ENCODE data around the gene NT5C1A.

NT5C1A gene

DNA sequence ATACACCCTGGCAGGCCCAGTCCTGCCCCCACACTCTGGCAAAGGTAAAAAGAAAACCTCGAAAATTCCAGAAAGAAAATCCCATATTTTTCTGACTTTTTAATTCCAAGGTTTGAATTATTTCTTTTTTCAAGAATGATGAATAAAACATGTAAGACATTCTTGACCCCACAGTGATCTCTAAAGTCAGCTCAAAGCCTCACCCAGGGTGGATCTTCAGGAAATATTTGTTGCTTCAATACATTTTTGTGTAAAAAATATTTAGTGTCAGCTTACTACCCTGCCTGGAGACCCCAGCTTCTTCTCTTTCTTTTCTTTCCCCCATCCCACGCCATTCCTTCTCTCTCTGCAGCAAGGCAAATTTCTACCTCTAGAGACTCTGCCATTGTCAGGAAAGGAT, 7.0 kb upstream of the NT5C1A start:
- Histone ChIP-seq H3K79me2 (ENCODE audit: insufficient read depth, low read length) (no peaks in the 10 kb centered on the region), H3K27ac (ENCODE audit: low read depth, low read length, poor library complexity, severe bottlenecking) (no peak overlapping the region), H3F3A (ENCODE audit: insufficient read depth, low read length) (no peaks in the 10 kb centered on the region), H3K4me2 (ENCODE audit: low read length) (no peak overlapping the region), H3K9me2 (ENCODE audit: low read depth, low read length) (no peaks in the 10 kb centered on the region), H2AFZ (ENCODE audit: low read length) (no peak overlapping the region), H3K9ac (ENCODE audit: low read length) (no peak overlapping the region), H3K4me1 (ENCODE audit: insufficient read depth, low read length, severe bottlenecking) (no peaks in the 10 kb centered on the region), H3K9me3 (ENCODE audit: low read length) (no peaks in the 10 kb centered on the region), H3K27me3 (ENCODE audit: insufficient read depth, low read length) (peaks cover 2% of the 10 kb centered on the region; the same call in 1 of the 2 replicates), H3K4me3 (ENCODE audit: low read depth, low read length, poor library complexity, severe bottlenecking) (no peak overlapping the region), H3K36me3 (ENCODE audit: insufficient read depth, low read length) (no peaks in the 10 kb centered on the region), H4K20me1 (ENCODE audit: insufficient read depth, low read length) (no peaks in the 10 kb centered on the region)
- TF ChIP-seq, protein P1, sequence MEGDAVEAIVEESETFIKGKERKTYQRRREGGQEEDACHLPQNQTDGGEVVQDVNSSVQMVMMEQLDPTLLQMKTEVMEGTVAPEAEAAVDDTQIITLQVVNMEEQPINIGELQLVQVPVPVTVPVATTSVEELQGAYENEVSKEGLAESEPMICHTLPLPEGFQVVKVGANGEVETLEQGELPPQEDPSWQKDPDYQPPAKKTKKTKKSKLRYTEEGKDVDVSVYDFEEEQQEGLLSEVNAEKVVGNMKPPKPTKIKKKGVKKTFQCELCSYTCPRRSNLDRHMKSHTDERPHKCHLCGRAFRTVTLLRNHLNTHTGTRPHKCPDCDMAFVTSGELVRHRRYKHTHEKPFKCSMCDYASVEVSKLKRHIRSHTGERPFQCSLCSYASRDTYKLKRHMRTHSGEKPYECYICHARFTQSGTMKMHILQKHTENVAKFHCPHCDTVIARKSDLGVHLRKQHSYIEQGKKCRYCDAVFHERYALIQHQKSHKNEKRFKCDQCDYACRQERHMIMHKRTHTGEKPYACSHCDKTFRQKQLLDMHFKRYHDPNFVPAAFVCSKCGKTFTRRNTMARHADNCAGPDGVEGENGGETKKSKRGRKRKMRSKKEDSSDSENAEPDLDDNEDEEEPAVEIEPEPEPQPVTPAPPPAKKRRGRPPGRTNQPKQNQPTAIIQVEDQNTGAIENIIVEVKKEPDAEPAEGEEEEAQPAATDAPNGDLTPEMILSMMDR (IDR thresholded peaks at IDR 0.05; ENCODE audit: low read length) = no peak
- no peak for TF ChIP-seq EZH2 (IDR thresholded peaks at IDR 0.05; ENCODE audit: borderline replicate concordance, low read length)

DNA sequence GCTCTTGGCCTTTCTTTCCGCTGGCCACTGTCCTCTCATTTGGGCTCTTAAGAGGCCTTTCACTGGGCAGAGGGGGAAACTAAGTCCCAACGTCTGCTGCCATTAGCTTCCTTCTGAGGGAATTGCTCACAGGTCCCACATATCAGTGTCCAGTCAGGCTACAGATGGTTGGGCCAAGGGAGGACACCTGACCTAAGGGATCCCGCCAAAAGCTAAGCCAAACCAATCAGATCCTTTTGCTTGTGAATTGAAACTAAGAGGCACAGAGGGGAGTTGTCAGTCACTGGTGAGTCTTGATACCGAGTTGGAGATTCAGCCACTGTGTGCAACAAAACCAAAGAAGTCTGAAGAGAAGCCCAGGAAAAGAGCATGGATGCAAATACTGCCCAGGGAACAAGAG, 5.7 kb upstream of the NT5C1A start:
- no peaks in the 10 kb centered on the region for H3K9me2 ChIP-seq (ENCODE audit: low read depth, low read length)
- H3K27ac ChIP-seq (ENCODE audit: low read depth, low read length, poor library complexity, severe bottlenecking) = no peak overlapping the region
- no peak overlapping the region for H3K4me3 ChIP-seq (ENCODE audit: low read depth, low read length, poor library complexity, severe bottlenecking)
- no peak overlapping the region for H3K4me2 ChIP-seq (ENCODE audit: low read length)
- TF ChIP-seq, protein P1 (IDR thresholded peaks at IDR 0.05; ENCODE audit: low read length) = no peak
- no peak for TF ChIP-seq EZH2 (IDR thresholded peaks at IDR 0.05; ENCODE audit: borderline replicate concordance, low read length)
- H3K9me3 ChIP-seq (ENCODE audit: low read length) = no peaks in the 10 kb centered on the region
- H3K9ac ChIP-seq (ENCODE audit: low read length) = no peak overlapping the region
- H2AFZ ChIP-seq (ENCODE audit: low read length) = no peak overlapping the region
- H3K27me3 ChIP-seq (ENCODE audit: insufficient read depth, low read length) = peaks cover 11% of the 10 kb centered on the region
- H3F3A ChIP-seq (ENCODE audit: insufficient read depth, low read length) = no peaks in the 10 kb centered on the region
- no peaks in the 10 kb centered on the region for H4K20me1 ChIP-seq (ENCODE audit: insufficient read depth, low read length)
- no peaks in the 10 kb centered on the region for H3K36me3 ChIP-seq (ENCODE audit: insufficient read depth, low read length)
- H3K79me2 ChIP-seq (ENCODE audit: insufficient read depth, low read length) = no peaks in the 10 kb centered on the region
- no peaks in the 10 kb centered on the region for H3K4me1 ChIP-seq (ENCODE audit: insufficient read depth, low read length, severe bottlenecking)

DNA sequence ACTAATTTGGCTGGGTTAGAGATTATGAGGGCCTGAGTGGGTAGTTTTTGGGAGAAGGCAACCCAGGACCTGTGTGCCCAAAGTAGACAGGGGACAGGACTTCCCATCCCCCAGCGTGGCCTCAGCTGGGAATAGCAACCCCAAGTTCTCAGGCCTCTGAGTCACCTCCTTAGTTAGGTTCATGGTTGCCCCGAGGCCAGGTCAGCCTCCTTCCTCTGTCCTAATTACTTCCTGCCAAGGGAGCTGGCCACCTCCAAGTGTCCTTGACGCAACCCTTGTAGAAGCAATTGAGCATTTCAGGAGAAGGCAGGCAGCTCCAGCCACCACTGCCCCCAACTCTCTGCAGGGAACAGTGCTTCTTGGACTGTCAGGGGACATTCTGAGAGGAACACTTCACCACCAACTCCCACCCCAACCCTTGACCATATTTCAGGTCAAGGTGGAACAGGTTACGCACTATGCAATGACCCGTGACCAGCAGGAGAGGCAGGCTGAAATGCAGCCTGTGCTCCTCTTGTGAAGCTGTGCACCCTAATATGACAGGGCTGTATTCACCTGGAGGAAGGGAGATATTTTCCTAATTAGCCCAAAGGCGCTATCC, 5.1 kb upstream of the NT5C1A start:
- Histone ChIP-seq H3K4me3 (ENCODE audit: low read depth, low read length, poor library complexity, severe bottlenecking) (no peak overlapping the region), H3K4me1 (ENCODE audit: insufficient read depth, low read length, severe bottlenecking) (no peaks in the 10 kb centered on the region), H3K27me3 (ENCODE audit: insufficient read depth, low read length) (peaks cover 11% of the 10 kb centered on the region), H3K9me2 (ENCODE audit: low read depth, low read length) (no peaks in the 10 kb centered on the region), H3K9me3 (ENCODE audit: low read length) (no peaks in the 10 kb centered on the region), H4K20me1 (ENCODE audit: insufficient read depth, low read length) (no peaks in the 10 kb centered on the region), H3K9ac (ENCODE audit: low read length) (no peak overlapping the region), H3K27ac (ENCODE audit: low read depth, low read length, poor library complexity, severe bottlenecking) (no peak overlapping the region), H2AFZ (ENCODE audit: low read length) (no peak overlapping the region), H3K4me2 (ENCODE audit: low read length) (no peak overlapping the region), H3K79me2 (ENCODE audit: insufficient read depth, low read length) (no peaks in the 10 kb centered on the region), H3K36me3 (ENCODE audit: insufficient read depth, low read length) (no peaks in the 10 kb centered on the region), H3F3A (ENCODE audit: insufficient read depth, low read length) (no peaks in the 10 kb centered on the region)
- TF ChIP-seq EZH2 (IDR thresholded peaks at IDR 0.05; ENCODE audit: borderline replicate concordance, low read length) = no peak
- TF ChIP-seq, protein P1 (IDR thresholded peaks at IDR 0.05; ENCODE audit: low read length) = no peak
